ENCODE results near the gene ASAH2.

Gene ASAH2

GRCh38 chr10:50210876-50211275 is 40.4 kb downstream of the ASAH2 start:
- H3K4me3 ChIP-seq: no peak overlapping the region
- no peaks in the 10 kb centered on the region for H3K36me3 ChIP-seq (replicated peaks)
- no peak for DNase-seq (ENCODE audit: low spot score in 2 of 2)
- no peaks in the 10 kb centered on the region for H3K9me3 ChIP-seq
- in situ Hi-C loops (cut with MboI; ENCODE audit: low sequenced_read_pairs): no loop called here
- H3K4me1 ChIP-seq: no peaks in the 10 kb centered on the region
- no peaks in the 10 kb centered on the region for H3K27me3 ChIP-seq (ENCODE audit: low read depth)

Data from HAP-1 (cell line).